Measurements from ENCODE around the gene TMPRSS11A.

TMPRSS11A gene

DNA sequence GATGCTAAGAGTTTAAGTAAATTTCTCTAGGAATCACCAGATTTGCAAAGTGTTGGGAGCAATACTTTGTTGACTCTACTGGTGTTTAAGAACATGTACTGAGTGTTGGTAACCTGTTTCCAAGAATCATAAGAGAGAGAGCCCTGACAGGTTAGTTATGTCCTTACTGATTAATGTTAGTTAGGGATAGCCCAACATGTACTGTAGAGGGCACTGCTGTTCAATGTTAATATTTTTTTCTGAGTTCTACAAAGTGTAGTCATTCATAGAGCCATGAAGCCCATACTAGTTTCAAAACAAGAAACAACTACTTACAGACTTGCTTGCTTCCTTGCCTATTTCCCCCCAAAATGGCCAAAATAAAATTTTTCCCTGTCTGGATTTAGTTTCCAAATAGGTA is 91.4 kb downstream of the TMPRSS11A start:
- DNase-seq (ENCODE audit: low spot score): no peak

DNA sequence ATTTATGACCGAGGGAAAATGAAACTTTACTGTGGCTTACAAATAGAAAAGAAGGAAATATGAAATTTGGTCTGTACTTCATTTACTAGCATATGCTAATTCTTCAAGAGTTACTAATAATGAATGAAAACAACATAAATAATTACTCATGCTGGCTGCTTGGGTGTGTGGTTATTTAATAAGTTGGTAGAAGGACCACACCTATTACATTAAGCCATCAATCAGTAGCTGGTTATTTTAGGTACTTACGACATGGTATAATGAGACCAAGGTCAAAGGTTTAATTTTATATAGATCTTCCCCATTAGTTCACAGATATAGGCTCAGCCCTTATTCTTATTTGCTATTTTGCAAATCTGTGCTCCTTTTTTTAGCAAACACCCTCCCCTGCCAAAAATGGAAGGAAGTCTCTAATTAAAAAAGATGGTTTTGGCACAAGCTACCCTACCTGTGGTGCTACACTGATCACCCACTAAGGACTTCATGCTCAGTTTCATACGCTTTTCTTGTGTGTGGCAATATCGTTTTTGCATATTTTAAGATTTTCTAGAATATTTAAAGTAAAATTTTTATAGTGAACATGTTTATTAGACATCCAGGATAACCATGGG is 93.6 kb downstream of the TMPRSS11A start:
- DNase-seq (ENCODE audit: low spot score): no peak

DNA sequence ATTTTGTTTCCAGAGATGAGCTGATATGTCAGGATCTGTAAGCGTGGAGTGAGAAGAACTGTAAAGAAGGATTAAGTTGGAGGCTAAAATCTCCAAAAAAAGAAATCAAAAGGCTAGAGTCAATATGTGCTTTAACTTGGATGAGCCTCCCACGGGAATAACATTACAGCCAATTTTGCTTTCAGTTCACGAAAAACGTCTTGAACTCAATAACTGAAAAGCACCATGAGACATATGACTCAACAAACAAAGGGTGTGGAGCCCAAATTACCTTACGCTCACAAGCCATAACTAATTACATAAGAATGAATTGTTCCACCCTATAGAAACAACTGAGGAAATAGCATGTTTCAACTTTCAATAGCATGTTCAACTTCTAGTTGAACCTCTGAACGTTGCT is 101.8 kb downstream of the TMPRSS11A start:
- no peak for DNase-seq (ENCODE audit: low spot score)
